ENCODE results near the gene BIK.

BIK gene

GRCh38 chr22:43109921-43110443 is 568 bp upstream of the BIK start:
- POLR2A ChIA-PET: interaction anchor here (0.9 kb wide), 1 partner anchor 34 kb away, joined by 3 read pairs; the partner anchor contains the start of gene MCAT
- DNase-seq (ENCODE audit: extremely low spot score): no peak
- TF ChIP-seq FOXM1 (IDR thresholded peaks at IDR 0.05; ENCODE audit: borderline replicate concordance): no peak
- TF ChIP-seq L3MBTL2 (conservative IDR thresholded peaks at IDR 0.05): peak; percentile 55; the same call in 1 of the 2 replicates
- CTCF ChIA-PET: interaction anchor here (0.6 kb wide), 2 partner anchors 8 to 14 kb away, joined by 3 to 5 read pairs; no protein-coding TSS in a partner anchor

DNA sequence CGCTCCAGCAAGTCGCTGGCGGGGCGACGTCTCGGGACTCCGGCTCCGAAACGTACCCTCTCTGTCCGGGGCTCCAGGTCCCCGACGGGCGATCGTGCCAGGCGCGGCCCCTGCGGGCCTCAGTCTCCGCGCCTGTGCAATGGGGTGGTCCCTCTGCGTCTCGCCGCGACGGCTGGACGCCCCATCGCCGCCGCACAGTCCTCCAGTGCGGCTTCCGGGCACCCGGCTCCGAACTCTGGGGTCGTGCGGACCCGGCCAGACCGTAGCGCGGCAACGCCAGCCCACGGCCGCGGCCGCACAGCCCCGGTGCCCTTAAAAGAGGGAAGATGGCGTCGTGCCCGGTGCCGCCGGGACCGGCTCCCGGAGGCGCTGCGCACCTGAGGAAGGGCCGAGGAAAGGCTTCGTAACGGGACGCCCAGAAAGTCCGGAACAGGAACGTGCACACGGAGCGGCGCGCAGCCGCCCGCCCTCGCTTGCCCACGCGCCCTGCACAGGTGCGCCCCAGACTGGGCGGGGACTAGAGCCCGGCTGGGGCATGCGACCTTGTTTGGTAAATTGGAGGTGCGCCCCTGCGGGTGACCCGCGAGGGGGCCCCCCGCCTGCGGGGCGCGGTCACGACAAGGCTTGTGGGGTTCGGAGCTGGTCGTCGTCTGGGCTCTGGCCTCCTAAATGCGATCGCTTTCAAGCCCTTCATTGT is 525 bp downstream of the BIK start:
- POLR2A ChIA-PET: interaction anchor here (0.6 kb wide), 1 partner anchor 292 kb away, joined by 3 read pairs; no protein-coding TSS in a partner anchor
- CTCF ChIA-PET: interaction anchor here (1.1 kb wide), 1 partner anchor 13 kb away, joined by 5 read pairs; no protein-coding TSS in a partner anchor
- DNase-seq (ENCODE audit: extremely low spot score): no peak
- TF ChIP-seq ARNT (IDR thresholded peaks at IDR 0.05) (no peak), BHLHE40 (IDR thresholded peaks at IDR 0.05; ENCODE audit: borderline replicate concordance) (no peak), HDGF (IDR thresholded peaks at IDR 0.05; ENCODE audit: borderline replicate concordance) (no peak), FOXA1 (IDR thresholded peaks at IDR 0.05) (no peak), CTBP1 (IDR thresholded peaks at IDR 0.05; ENCODE audit: borderline replicate concordance) (no peak), SP1 (IDR thresholded peaks at IDR 0.05) (no peak), ZNF384 (IDR thresholded peaks at IDR 0.05) (no peak), NFRKB (IDR thresholded peaks at IDR 0.05) (no peak), LEF1 (IDR thresholded peaks at IDR 0.05; ENCODE audit: borderline replicate concordance) (no peak), ELF4 (IDR thresholded peaks at IDR 0.05) (no peak), TARDBP (IDR thresholded peaks at IDR 0.05) (no peak), L3MBTL2 (conservative IDR thresholded peaks at IDR 0.05) (no peak), FOXM1 (IDR thresholded peaks at IDR 0.05; ENCODE audit: borderline replicate concordance) (no peak), SUZ12 (IDR thresholded peaks at IDR 0.05) (no peak), FOXK2 (IDR thresholded peaks at IDR 0.05) (no peak)
- TF ChIP-seq, protein P1, sequence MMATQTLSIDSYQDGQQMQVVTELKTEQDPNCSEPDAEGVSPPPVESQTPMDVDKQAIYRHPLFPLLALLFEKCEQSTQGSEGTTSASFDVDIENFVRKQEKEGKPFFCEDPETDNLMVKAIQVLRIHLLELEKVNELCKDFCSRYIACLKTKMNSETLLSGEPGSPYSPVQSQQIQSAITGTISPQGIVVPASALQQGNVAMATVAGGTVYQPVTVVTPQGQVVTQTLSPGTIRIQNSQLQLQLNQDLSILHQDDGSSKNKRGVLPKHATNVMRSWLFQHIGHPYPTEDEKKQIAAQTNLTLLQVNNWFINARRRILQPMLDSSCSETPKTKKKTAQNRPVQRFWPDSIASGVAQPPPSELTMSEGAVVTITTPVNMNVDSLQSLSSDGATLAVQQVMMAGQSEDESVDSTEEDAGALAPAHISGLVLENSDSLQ (IDR thresholded peaks at IDR 0.05): no peak

GRCh38 chr22:43113526-43114251 is 3.1 kb downstream of the BIK start:
- no peak for DNase-seq (ENCODE audit: extremely low spot score)
- ChIA-PET CTCF (interaction anchor here (0.6 kb wide), 1 partner anchor 8 kb away, joined by 7 read pairs; no protein-coding TSS in a partner anchor), POLR2A (interaction anchor here (0.6 kb wide), 2 partner anchors 8 to 968 kb away, joined by 3 read pairs; no protein-coding TSS in a partner anchor)
- TF ChIP-seq FOXA1 (IDR thresholded peaks at IDR 0.05): no peak
- TF ChIP-seq TARDBP (IDR thresholded peaks at IDR 0.05): no peak
- no peak for TF ChIP-seq SP1 (IDR thresholded peaks at IDR 0.05)

GRCh38 chr22:43114958-43115357 is 4.4 kb downstream of the BIK start:
- POLR2A ChIA-PET: no interaction called here
- DNase-seq (ENCODE audit: extremely low spot score): no peak
- CTCF ChIA-PET: no interaction called here
- TF ChIP-seq ZNF384 (IDR thresholded peaks at IDR 0.05) (no peak), BHLHE40 (IDR thresholded peaks at IDR 0.05; ENCODE audit: borderline replicate concordance) (no peak), ARNT (IDR thresholded peaks at IDR 0.05) (no peak), TARDBP (IDR thresholded peaks at IDR 0.05) (no peak), LEF1 (IDR thresholded peaks at IDR 0.05; ENCODE audit: borderline replicate concordance) (no peak), ELF4 (IDR thresholded peaks at IDR 0.05) (no peak), HDGF (IDR thresholded peaks at IDR 0.05; ENCODE audit: borderline replicate concordance) (no peak), FOXA1 (IDR thresholded peaks at IDR 0.05) (no peak), NFRKB (IDR thresholded peaks at IDR 0.05) (no peak), L3MBTL2 (conservative IDR thresholded peaks at IDR 0.05) (no peak), SP1 (IDR thresholded peaks at IDR 0.05) (no peak), FOXM1 (IDR thresholded peaks at IDR 0.05; ENCODE audit: borderline replicate concordance) (no peak), FOXK2 (IDR thresholded peaks at IDR 0.05) (no peak), SUZ12 (IDR thresholded peaks at IDR 0.05) (no peak)
- TF ChIP-seq, protein P1 (IDR thresholded peaks at IDR 0.05): no peak

DNA sequence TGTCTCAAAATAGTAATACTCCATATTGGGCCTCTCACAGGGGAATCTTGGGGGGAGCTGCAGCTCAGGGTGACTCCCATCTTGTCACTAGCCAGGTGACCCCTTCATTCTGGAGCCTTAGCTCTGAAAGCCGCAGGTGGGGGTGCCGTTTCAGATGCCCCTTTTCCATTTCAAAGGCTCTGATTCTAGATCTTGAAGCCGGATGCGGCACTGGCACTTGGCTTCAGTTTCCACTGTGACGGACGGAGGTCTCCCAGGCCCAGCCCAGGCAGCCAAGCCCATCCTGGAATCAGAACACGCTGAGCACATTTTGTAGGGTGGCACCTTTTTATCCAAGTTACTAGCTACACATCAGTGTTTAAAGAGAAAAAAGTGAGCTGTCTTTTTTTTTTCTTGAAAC is 6.4 kb downstream of the BIK start:
- TF ChIP-seq LEF1 (IDR thresholded peaks at IDR 0.05; ENCODE audit: borderline replicate concordance) (no peak), SUZ12 (IDR thresholded peaks at IDR 0.05) (no peak), CTBP1 (IDR thresholded peaks at IDR 0.05; ENCODE audit: borderline replicate concordance) (no peak), L3MBTL2 (conservative IDR thresholded peaks at IDR 0.05) (no peak), ARNT (IDR thresholded peaks at IDR 0.05) (no peak), HDGF (IDR thresholded peaks at IDR 0.05; ENCODE audit: borderline replicate concordance) (no peak), FOXM1 (IDR thresholded peaks at IDR 0.05; ENCODE audit: borderline replicate concordance) (no peak), BHLHE40 (IDR thresholded peaks at IDR 0.05; ENCODE audit: borderline replicate concordance) (no peak), TARDBP (IDR thresholded peaks at IDR 0.05) (no peak), ELF4 (IDR thresholded peaks at IDR 0.05) (no peak), NFRKB (IDR thresholded peaks at IDR 0.05) (no peak), FOXA1 (IDR thresholded peaks at IDR 0.05) (no peak), SP1 (IDR thresholded peaks at IDR 0.05) (no peak), FOXK2 (IDR thresholded peaks at IDR 0.05) (no peak), ZNF384 (IDR thresholded peaks at IDR 0.05) (no peak)
- TF ChIP-seq, protein P1 (IDR thresholded peaks at IDR 0.05): no peak
- no peak for DNase-seq (ENCODE audit: extremely low spot score)
- POLR2A ChIA-PET: interaction anchor here (0.6 to 0.7 kb wide), 3 partner anchors 314 to 1290 kb away, joined by 3 to 6 read pairs (median 3); no protein-coding TSS in a partner anchor
- CTCF ChIA-PET: no interaction called here
